GM18508 (cell line): ENCODE data around the gene DFFB.

ENCODE experiments used
- ATAC-seq: cut with Tn5 transposase; IDR thresholded peaks from one replicate; pipeline ENCODE4 v1.9.1; 2021; ENCODE audit warnings: moderate number of reproducible peaks; ENCODE audit not compliant: insufficient read depth, unreplicated experiment

The DFFB gene

GRCh38 chr1:3893190-3893589 lies 35.9 kb downstream of the DFFB start:
- ATAC-seq, result no peak

- no peak for ATAC-seq
Measured at GRCh38 chr1:3894626-3895278, 37.5 kb downstream of the DFFB start.

GRCh38 chr1:3895279-3895950 lies 38.1 kb downstream of the DFFB start:
- no peak for ATAC-seq

- no peak for ATAC-seq
Measured at GRCh38 chr1:3895951-3896325, 38.7 kb downstream of the DFFB start.

- ATAC-seq, result no peak
Measured at GRCh38 chr1:3896396-3897000, 39.2 kb downstream of the DFFB start.

- ATAC-seq, result no peak
Measured at GRCh38 chr1:3898475-3898735, 41.1 kb downstream of the DFFB start.

GRCh38 chr1:3898994-3899753 lies 41.9 kb downstream of the DFFB start:
- no peak for ATAC-seq

GRCh38 chr1:3899754-3900149 lies 42.5 kb downstream of the DFFB start:
- peak; percentile 12 for ATAC-seq

- peak; percentile 63 for ATAC-seq
Measured at GRCh38 chr1:3900150-3900968, 43.1 kb downstream of the DFFB start, which contains the start of gene C1orf174. C1orf174 (minus strand) TSS chr1:3900272; CDS start chr1:3900186, 86 bp downstream.

- peak; percentile 31 for ATAC-seq
Measured at GRCh38 chr1:3900969-3901529, 43.8 kb downstream of the DFFB start.

- ATAC-seq, result no peak
Measured at GRCh38 chr1:3902111-3902511, 44.8 kb downstream of the DFFB start.

- ATAC-seq, result no peak
Measured at GRCh38 chr1:3902571-3903091, 45.4 kb downstream of the DFFB start.

GRCh38 chr1:3903141-3904005 lies 46.1 kb downstream of the DFFB start:
- no peak for ATAC-seq

GRCh38 chr1:3904006-3904842 lies 46.9 kb downstream of the DFFB start:
- no peak for ATAC-seq

- no peak for ATAC-seq
Measured at GRCh38 chr1:3904843-3905185, 47.5 kb downstream of the DFFB start.

- ATAC-seq, result no peak
Measured at GRCh38 chr1:3905266-3905952, 48.1 kb downstream of the DFFB start.

GRCh38 chr1:3905953-3906671 lies 48.8 kb downstream of the DFFB start:
- ATAC-seq, result no peak
